GM12891 (cell line): ENCODE results near the gene SUCO.

Experiments
- DNase-seq: peaks from one replicate; pipeline ENCODE4 v3.0.0; 2011; ENCODE audit warnings: low spot score; ENCODE audit not compliant: insufficient read length
- FAIRE-seq: peaks from 2 replicates; lab custom pipeline; 2011; peaks lifted over from hg19 to GRCh38; lab: Jason Lieb, UNC
- PAX5 ChIP-seq: IDR thresholded peaks from 2 replicates; pipeline ENCODE4 v1.6.1; 2011; ENCODE audit warnings: low read length, moderate library complexity, mild to moderate bottlenecking; ENCODE audit not compliant: insufficient read depth, severe bottlenecking
- POLR2A ChIP-seq: IDR thresholded peaks from 2 replicates; pipeline ENCODE4 v1.6.1; 2011; ENCODE audit warnings: low read depth, low read length, control low read depth
- POLR2AphosphoS5 ChIP-seq: IDR thresholded peaks from 2 replicates; pipeline ENCODE4 v1.6.1; 2011; ENCODE audit warnings: low read depth, low read length, control low read depth
- POU2F2 ChIP-seq: IDR thresholded peaks from 2 replicates; pipeline ENCODE4 v1.6.1; 2011; ENCODE audit warnings: low read depth, mild to moderate bottlenecking, control low read depth, low read length, moderate library complexity
- SPI1 ChIP-seq: IDR thresholded peaks from 2 replicates; pipeline ENCODE4 v1.6.1; 2011; ENCODE audit warnings: low read depth, low read length, control low read depth
- TAF1 ChIP-seq: IDR thresholded peaks from 2 replicates; pipeline ENCODE4 v1.6.1; 2011; ENCODE audit warnings: low read depth, low read length, control low read depth

The SUCO gene

DNA sequence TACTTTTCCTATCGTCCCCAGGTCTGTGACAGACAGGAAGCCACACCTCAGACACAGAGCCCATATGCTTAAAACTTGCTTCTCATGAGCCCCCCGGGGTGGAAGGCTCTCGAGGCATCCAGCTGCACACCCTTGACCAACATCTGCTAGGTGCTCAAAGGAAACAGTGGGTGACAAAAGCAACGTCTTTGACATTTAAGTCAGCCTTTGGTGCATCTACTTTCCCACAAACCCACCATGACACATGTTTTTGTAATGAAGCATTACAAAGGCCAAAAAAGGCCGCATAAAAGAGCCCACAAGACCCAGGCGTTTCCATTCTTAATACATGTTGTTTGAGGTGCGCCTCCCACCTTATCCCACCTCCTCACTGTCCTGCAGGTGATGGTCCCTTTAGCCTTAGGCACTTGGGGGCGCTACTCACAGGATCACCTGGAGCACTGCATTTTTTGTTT is 114.2 kb downstream of the SUCO start:
- TF ChIP-seq POU2F2 (no peak), TAF1 (no peak), SPI1 (no peak), POLR2AphosphoS5 (no peak), PAX5 (no peak), POLR2A (no peak)
- no peak for DNase-seq
- peak; percentile 54 for FAIRE-seq

DNA sequence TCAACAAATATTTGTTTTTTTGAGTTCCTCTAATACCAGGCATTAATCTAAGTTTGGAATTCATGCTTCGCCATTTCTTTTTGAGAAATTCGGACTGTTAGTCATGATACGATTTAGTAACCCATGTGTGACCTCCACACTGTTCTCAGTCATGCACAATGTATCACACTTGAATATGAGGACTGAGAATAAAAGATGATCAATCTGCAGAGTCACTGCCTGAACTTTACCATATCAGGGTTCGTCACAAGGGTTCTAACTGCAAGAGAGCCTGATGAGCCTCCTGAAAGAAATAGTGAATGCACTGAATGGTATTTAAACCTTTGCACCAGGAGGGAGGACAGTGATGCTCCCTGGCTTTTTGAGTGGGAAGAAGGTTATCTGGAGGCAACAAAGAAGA is 115.0 kb downstream of the SUCO start:
- DNase-seq (no peak), FAIRE-seq (no peak)
- no peak for TF ChIP-seq POLR2A
- TF ChIP-seq POLR2AphosphoS5 = no peak
- no peak for TF ChIP-seq PAX5
- no peak for TF ChIP-seq POU2F2
- no peak for TF ChIP-seq SPI1
- TF ChIP-seq TAF1 = no peak

DNA sequence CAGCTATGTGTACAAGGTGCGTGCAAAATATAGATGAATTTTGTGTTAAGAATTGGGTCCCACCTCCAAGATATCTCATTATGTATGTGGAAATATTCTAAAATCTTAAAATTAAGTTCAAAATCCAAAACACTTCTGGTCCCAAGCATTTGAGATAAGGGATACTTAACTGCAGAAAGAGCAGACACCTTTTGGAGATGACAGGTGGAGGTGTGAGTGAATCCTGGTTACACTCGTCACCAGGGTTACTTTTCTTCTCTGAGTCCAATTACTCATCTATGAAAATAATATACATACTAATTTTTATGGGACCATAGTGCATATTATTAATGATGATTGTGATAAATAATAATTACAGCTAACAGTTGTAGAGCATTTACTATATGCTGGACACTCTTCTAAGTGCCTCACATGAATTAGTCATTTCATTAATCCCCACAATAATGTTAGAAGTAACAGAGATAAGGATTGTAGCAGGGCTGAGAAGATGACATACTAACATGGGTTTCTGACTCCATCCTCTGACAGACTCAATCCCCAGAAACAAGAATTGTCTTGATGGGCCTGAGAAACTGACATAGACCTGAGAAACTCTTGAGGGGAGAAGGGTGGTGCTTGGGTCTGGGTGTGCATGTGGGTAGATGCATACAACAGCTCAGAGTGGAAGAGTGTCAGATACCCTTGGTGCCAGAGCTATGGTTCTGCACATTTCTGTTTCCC is 117.7 kb downstream of the SUCO start:
- DNase-seq = no peak

DNA sequence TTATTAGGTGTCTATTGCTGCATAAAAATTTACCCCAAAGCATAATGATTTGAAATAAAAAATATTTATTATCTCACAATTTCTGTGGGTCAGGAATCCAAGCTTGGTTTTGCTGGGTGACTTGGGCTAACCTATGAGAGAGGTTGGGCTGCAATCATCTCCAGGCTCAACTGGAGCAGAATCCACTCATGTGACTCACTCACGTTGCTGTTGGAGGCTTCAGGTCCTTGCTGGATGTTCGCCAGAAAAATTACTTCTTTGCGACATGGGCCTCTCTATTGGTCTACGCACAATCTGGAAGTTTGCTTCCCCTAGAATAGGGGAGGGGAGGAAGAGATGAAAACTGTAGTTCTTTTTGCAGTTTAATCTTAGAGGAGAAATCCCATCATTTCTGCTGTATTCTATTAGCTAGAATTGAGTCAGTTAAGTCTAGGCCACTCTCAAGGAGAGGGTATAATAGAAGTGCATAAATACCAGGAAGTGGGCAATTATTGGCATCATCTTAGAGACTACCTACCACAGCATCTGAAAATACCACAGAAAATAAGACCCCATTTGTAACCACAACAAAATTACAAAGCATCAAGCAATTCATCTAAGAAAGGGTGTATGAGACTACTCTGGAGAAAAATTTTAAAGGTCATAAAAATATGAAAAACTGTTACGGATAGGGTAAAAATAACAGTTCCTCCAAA is 120.2 kb downstream of the SUCO start:
- FAIRE-seq = no peak
- TF ChIP-seq PAX5 (no peak), SPI1 (no peak), POU2F2 (no peak)

More for the DNA sequence above, 117.7 kb downstream of the SUCO start:
- no peak for TF ChIP-seq POLR2AphosphoS5
- no peak for TF ChIP-seq POLR2A
- no peak for TF ChIP-seq TAF1
- no peak for TF ChIP-seq SPI1
- no peak for TF ChIP-seq PAX5
- TF ChIP-seq POU2F2 = no peak
- no peak for FAIRE-seq

DNA sequence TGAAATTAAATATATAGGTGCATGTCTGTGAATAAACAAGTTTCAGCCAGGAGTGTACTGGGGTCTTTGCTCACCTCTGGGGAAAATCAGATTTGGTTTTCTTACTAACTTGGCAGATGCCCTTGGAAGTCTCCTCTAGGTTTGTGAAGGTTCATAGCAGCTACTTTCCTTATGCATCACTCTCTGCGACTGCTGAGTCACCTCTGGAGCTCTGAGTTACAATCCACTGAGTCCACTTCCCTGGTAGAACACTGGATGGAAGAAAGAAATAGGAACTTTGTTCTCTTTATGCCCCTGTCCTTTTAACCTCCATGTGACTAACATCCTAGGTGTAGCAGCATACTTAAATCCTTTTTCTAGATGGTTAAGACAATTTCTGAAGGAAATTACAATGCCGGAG is 121.6 kb downstream of the SUCO start:
- no peak for TF ChIP-seq TAF1
- TF ChIP-seq PAX5 = no peak
- peak; percentile 46; the same call in 1 of the 2 replicates for TF ChIP-seq SPI1
- TF ChIP-seq POU2F2 = no peak

More for the DNA sequence above, 120.2 kb downstream of the SUCO start:
- no peak for DNase-seq

DNA sequence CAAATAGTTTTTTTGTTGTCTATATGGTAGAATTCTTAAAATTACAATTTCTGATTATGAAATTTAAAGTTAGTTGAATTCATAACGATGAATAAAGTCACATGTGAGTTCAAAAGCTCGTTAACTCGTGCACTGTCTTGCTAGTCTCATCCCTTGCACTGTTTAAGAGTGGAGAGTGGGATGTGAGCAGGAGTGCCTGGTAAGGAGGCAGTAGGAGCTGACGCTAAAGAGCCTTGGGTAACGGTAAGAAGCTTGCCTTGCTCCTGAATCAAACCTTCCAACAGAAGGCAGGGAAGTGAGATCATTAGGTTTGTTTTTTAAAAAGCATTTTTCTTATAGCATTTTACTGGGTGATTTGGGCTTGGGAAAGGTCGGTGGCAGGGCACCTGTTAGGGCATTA is 123.6 kb downstream of the SUCO start:
- no peak for FAIRE-seq
- no peak for DNase-seq
- TF ChIP-seq PAX5 = no peak
- TF ChIP-seq POLR2A = no peak
- TF ChIP-seq POLR2AphosphoS5 = no peak
- no peak for TF ChIP-seq TAF1
- TF ChIP-seq SPI1 = no peak
- no peak for TF ChIP-seq POU2F2

More for the DNA sequence above, 121.6 kb downstream of the SUCO start:
- DNase-seq = no peak
- peak; percentile 35 for FAIRE-seq

DNA sequence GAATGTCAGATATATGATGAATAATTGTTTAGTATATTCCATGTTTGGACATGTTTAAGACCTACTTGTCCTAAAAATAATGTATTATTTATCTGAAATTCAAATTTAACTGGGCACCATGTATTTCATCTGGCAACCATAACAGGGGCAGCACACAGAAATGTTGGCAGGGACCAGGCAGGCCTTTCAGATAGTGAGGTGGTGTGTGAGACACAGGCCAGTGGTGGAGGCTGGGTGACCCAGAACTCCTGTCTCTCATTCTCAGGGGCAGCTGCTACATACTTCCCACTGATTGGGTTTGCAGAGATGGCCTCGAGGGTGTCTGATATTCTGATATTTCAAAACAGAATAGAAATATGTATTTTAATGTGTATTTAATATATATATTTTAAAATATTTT is 124.6 kb downstream of the SUCO start:
- no peak for DNase-seq
- FAIRE-seq = no peak
- TF ChIP-seq POLR2AphosphoS5 = no peak
- no peak for TF ChIP-seq POLR2A
- TF ChIP-seq SPI1 = no peak
- no peak for TF ChIP-seq PAX5
- no peak for TF ChIP-seq TAF1
- no peak for TF ChIP-seq POU2F2

DNA sequence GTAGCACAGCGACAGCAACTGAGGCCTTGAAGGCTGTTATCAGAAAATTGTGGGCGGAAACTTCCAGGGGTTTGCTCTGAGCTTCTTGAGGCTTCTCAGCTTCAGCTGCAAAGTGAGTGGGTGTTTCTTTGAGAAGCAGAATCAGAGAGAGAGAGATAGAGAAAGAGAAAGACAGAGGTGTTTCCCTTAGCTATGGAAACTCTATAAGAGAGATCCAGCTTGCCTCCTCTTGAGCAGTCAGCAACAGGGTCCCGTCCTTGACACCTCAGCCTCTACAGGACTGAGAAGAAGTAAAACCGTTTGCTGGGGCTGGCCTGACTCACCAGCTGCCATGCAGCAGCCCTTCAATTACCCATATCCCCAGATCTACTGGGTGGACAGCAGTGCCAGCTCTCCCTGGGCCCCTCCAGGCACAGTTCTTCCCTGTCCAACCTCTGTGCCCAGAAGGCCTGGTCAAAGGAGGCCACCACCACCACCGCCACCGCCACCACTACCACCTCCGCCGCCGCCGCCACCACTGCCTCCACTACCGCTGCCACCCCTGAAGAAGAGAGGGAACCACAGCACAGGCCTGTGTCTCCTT is 126.0 kb downstream of the SUCO start, which contains the start of gene FASLG:
TSS of gene FASLG (plus strand) at position 233 of the 583 bp plus-strand sequence. CDS start at position 332, 99 bp downstream.
- DNase-seq (no peak), FAIRE-seq (no peak)
- TF ChIP-seq PAX5 (no peak), POLR2AphosphoS5 (no peak), TAF1 (no peak), POLR2A (no peak), POU2F2 (no peak), SPI1 (no peak)

DNA sequence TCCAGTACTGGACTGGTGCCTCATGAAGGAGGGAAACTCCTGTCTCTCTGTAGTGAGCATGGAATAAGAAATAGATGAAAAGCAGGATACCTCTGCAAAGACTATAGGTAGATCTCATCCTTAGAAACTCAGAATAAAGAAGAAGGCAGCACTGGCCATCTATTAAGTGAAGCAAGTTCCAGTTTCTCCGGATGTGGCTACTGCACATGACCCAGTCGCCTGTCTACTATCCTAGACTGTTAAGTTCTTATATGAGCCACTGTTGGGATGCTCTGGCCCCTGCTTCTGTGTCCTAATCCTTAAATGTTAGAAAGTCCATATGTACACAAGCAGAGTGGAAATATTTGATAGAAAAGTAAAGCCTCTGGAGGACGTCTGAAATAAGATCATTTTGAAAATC is 128.2 kb downstream of the SUCO start:
- FAIRE-seq (no peak), DNase-seq (no peak)
- TF ChIP-seq SPI1 = no peak
- no peak for TF ChIP-seq POLR2AphosphoS5
- no peak for TF ChIP-seq TAF1
- TF ChIP-seq POU2F2 = no peak
- no peak for TF ChIP-seq POLR2A
- TF ChIP-seq PAX5 = no peak
